Ammon's horn (tissue), 1 donor: Measurements from ENCODE around the gene TBPL1.
"Not testable (repeated sequence)": the region's sequence is repeated elsewhere in the genome, so short reads cannot be mapped to it uniquely, and the experiment has no call there.

ENCODE experiments used
- DNase-seq: peaks from one replicate; pipeline ENCODE4 v3.0.0-alpha.2; 2016; ENCODE audit warnings: low spot score

The TBPL1 gene

DNA sequence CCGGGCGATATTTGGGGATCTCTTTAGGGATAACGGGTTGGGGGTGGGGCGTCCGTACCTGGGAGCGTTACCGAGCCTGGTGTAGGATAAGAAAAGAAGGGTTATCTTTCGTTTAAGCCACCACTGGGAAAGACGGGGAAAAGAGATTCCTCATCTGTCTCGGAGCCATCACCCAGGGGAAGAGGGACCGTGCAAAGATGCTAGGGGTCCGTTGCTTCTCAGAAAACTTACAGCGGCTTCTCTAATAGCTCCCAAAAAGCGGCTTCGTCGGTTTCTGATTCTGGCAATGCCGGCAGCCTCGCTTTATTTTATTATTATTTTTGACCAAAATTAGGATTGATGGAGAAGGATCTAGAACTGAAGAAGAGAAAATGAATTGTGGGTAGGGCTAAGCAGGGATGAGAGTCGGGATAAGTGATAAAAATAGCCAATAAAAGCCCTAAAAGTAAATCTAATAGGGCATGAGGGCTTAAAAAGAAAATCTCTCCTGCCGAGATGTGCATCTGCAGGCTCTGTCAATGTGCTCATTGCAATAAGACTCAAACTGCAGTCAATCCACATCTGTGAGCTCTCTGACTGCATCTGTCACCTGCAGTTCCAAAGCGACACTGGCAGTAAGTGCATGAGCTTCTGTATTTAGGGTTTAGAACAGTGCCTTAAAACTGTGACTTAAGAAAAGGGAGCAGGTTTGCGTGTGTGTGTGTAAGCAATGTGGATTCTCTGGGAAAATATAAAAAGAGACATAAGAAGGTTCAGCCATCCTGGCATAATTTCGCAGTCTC, 801 bp downstream of the TBPL1 start:
- no peak for DNase-seq

DNA sequence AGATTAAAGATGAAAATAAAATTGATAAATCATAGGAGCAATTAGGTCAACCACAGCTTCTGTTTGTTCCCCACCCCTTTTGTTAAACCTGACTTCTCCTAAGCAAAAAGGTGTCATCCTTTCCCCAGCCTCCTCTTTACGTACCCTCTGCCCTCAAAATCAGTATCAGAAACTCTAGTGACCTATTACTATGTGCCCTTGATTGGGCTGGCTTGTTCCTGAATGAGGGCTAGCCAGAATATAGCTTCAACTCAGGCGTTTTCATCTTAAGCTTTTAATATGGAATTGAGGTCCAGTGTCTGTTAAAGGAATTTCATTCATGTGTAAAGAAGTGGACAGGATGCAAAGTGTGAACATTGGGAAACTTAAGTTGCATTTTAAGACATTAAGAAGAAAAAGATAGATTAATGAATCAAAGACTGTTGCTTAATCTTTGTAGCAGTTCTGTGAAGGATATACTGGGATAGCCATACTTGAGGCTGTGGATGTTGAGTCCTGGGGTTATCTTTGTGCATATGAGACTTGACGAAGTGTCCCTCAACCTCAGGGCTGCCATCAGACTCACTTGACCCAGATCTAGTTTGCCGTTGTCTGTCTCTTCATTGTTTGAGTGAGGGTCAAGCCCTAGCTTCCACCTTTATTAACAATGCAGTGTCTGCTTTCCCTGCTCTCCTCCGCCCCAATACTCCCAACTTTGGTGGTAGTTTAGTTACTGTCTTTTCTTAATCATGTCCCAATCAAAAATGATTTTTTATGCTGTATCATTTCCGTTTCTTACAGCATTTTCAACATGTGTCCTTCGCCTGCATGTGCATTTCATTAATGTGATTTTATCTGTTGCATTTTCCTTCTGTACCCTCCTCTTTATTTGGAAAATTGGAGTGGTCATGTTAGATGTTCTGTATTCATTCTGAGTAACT, 1.9 kb downstream of the TBPL1 start:
- no peak for DNase-seq

- DNase-seq = no peak
Observed at GRCh38 chr6:133955582-133956415, 2.8 kb downstream of the TBPL1 start.

DNA sequence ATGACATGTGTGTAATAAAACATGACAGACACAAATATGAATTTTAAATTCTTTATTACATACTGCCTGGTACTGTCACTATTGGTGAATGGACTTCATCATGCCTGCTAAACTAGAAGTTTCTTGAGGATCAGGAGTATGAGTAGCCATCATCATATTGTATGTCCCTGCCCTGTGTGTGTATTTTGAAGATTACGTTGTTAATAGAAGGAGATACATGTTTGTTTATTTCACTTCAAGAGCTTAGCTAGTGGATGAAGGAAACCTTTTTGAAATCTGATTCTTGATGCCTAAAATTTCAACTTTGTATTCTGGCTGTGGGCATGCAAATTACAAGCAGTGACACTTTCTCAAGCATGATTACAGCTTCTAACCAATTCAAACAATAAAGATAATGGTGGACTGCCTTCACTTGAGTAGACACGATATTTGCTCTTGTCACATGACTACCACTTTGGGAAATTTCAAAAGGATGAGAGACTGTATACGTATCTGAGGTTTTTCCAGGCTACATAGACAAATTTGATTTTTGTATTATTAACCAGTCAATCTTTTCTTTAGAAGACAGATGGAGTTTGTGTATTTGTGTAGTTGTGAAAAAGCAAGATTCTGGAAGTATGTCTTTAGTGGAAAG, 3.5 kb downstream of the TBPL1 start:
- no peak for DNase-seq

- no peak for DNase-seq
Observed at GRCh38 chr6:133957227-133957626, 4.2 kb downstream of the TBPL1 start.

GRCh38 chr6:133957780-133958242, 4.8 kb downstream of the TBPL1 start:
- no peak for DNase-seq

GRCh38 chr6:133958791-133959190, 5.8 kb downstream of the TBPL1 start:
- no peak for DNase-seq

DNA sequence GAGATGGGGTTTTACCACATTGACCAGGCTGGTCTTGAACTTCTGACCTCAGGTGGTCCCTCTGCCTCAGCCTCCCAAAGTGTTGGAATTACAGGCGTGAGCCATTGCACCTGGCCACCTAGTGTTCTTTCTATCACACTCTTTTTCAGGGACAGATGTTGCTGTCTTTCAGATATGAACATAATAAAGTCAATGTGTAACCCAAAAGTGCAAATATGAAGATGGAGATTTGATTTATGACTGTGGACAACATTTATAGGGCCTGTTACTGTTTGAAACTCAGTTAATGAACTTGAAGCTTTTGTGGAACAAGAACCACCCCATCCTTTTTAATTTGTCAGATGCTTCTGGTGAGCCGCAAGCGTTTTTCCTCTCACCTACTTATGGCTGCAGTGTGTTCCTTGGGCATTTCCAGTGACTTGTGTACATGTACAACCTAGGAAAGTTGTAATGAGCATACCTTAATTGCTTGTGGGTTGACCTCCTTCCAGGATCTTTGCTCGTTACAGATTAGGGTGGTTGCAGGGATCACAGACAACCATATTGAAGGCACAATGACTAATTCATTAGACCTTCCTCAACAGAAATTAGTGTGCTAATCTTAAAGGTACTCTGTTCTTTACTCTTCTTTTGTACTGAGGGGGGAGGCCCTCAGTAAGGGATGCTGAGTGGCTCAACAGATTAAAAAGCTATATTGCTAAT, 6.8 kb downstream of the TBPL1 start:
- DNase-seq = no peak

DNA sequence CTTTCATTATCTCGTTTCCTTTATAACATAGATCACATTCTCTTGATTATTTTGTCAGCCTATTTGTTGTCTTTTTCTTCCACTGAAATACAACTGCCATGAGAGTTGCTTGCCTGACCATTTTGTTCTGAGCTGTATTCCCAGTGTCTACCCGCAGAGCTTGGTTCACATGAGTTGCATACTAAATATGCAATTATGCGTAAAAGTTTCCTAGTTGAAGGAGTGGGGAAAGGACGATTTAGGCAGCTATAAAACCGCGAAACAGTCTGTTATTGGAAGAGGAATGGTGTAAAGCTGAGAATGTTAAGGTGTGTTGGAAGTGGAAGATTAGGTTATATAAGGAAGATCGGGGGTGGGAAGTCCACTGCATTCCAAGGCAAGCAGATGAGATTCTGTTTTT, 8.8 kb downstream of the TBPL1 start:
- no peak for DNase-seq

GRCh38 chr6:133964052-133964451, 11.0 kb downstream of the TBPL1 start:
- DNase-seq = no peak

GRCh38 chr6:133964702-133965101, 11.7 kb downstream of the TBPL1 start:
- no peak for DNase-seq

GRCh38 chr6:133965817-133966360, 12.9 kb downstream of the TBPL1 start:
- no peak for DNase-seq

DNA sequence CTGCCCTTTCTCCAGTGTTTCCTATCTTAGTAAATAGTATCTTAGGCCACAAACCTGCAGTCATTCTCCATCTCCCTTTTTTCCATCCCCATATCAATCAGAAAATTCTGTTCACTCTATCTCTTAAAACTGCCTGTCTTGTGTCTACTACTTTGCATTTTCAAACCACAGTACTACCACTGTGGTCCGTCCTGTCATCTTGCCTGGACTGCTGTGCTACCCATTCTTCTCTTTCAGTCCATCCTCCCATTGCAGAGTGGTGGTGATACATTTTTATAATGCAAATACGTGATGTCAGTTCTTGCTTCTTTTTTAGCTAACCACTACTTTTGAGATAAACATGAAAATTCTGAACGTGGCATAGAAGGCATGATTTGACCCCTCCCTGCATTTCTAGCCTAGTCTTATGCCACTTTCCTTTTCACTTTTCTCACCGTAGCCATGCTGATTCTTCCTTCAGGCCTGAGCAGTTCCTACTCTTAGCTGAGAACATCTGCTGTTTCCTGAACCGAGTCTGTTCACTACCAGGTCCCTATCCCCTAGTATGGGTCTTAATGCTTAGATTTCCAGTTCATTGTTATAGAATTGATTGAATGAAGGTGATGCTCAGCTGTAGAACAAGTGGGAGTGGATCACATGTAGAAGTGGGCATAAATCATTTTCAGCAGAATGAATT, 13.8 kb downstream of the TBPL1 start:
- no peak for DNase-seq

- no peak for DNase-seq
Observed at GRCh38 chr6:133967347-133967746, 14.3 kb downstream of the TBPL1 start.

- DNase-seq = not testable (repeated sequence)
Observed at GRCh38 chr6:133967835-133968234, 14.8 kb downstream of the TBPL1 start.

GRCh38 chr6:133969285-133969920, 16.4 kb downstream of the TBPL1 start:
- DNase-seq = no peak

- DNase-seq = no peak
Observed at GRCh38 chr6:133969921-133970295, 16.9 kb downstream of the TBPL1 start.

DNA sequence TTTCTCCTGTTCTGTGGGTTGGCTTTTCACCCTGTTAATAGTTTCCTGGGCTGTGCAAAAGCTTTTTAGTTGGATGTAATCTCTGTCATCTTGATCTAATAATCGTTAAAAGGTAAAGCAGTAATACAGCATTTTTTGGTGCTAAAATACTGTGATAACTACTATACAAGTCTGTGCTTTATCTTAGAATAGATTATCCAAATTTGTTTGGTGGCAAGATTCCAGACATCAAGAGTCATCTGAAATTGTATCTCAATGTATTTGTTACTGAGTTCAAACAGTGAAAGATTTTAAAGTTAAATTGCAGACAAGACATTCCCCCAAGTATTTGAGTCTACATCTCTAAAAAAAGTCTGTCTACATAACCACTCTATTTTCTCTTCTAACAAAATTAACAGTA, 18.8 kb downstream of the TBPL1 start:
- DNase-seq = no peak

GRCh38 chr6:133972388-133972787, 19.4 kb downstream of the TBPL1 start:
- no peak for DNase-seq
